Loucy (cell line): Measurements from ENCODE around the gene KCNF1.

Source experiments
- EZH2phosphoT487 ChIP-seq: fragments of 200-600 bp; IDR thresholded peaks from 2 replicates; pipeline ENCODE4 v1.6.1; 2018; ENCODE audit warnings: antibody characterized with exemption, mild to moderate bottlenecking, moderate library complexity, borderline replicate concordance
- TF ChIP-seq, protein P1 (sequence below): fragments of 200-600 bp; sonication (generic); conservative IDR thresholded peaks from 2 replicates; pipeline ENCODE4 v1.5.1; 2014; ENCODE audit warnings: mild to moderate bottlenecking, antibody characterized with exemption, low read length

DNA sequence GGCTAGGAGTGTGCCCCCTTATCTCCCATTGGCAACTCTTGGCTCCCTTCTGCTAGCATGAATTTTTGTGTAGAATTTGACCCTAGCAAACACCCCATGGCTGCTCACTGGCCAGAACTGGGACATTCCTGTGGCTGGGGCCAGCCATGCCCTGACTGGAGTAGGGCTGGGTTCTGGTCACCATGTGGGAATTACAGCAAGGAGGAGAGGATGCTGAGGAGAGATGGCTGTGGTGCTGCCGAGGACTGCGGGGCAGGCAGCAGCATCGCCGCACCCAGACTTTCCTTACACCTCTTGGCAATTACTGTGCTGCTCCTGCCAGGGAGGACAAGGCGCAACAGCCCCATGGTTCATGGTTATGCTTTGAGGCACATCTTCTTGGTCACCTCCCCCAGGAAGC lies 12.7 kb downstream of the KCNF1 start:
- TF ChIP-seq, protein P1, sequence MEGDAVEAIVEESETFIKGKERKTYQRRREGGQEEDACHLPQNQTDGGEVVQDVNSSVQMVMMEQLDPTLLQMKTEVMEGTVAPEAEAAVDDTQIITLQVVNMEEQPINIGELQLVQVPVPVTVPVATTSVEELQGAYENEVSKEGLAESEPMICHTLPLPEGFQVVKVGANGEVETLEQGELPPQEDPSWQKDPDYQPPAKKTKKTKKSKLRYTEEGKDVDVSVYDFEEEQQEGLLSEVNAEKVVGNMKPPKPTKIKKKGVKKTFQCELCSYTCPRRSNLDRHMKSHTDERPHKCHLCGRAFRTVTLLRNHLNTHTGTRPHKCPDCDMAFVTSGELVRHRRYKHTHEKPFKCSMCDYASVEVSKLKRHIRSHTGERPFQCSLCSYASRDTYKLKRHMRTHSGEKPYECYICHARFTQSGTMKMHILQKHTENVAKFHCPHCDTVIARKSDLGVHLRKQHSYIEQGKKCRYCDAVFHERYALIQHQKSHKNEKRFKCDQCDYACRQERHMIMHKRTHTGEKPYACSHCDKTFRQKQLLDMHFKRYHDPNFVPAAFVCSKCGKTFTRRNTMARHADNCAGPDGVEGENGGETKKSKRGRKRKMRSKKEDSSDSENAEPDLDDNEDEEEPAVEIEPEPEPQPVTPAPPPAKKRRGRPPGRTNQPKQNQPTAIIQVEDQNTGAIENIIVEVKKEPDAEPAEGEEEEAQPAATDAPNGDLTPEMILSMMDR: no peak
- no peak for TF ChIP-seq EZH2phosphoT487
